HG02938 (cell line): ENCODE data around the gene EEIG2.
"Not testable (repeated sequence)": the region's sequence is repeated elsewhere in the genome, so short reads cannot be mapped to it uniquely, and the experiment has no call there.

Experiments
- ATAC-seq: cut with Tn5 transposase; IDR thresholded peaks from one replicate; pipeline ENCODE4 v1.9.1; 2021; ENCODE audit warnings: mild to moderate bottlenecking, moderate library complexity; ENCODE audit not compliant: unreplicated experiment

EEIG2 gene

DNA sequence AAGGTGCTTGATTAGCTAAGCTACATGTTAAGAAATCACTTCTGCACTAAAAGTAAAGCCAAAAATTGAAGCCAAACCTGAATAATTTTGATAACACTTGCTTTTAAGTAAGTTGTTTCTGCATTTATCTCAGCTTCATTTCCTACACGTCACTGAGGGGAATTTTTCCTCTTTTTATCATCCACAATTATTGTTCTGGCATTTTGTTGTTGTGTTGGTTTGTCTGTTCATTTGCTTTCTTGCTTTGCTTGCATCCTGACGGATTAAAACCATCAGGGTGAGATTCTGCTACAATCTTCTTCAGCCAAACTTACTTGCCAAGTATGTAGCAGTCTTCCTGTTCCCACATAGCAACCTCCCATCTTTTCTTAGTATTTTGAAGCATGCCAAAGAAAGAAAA is 18.0 kb upstream of the EEIG2 start:
- no peak for ATAC-seq

DNA sequence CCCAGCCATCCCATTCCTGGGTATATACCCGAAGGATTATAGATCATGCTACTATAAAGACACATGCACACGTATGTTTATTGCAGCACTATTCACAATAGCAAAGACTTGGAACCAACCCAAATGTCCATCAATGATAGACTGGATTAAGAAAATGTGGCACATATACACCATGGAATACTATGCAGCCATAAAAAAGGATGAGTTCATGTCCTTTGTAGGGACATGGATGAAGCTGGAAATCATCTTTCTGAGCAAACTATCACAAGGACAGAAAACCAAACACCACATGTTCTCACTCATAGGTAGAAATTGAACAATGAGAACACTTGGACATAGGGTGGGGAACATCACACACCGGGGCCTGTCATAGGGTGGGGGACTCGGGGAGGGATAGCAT is 12.4 kb upstream of the EEIG2 start:
- not testable (repeated sequence) for ATAC-seq

DNA sequence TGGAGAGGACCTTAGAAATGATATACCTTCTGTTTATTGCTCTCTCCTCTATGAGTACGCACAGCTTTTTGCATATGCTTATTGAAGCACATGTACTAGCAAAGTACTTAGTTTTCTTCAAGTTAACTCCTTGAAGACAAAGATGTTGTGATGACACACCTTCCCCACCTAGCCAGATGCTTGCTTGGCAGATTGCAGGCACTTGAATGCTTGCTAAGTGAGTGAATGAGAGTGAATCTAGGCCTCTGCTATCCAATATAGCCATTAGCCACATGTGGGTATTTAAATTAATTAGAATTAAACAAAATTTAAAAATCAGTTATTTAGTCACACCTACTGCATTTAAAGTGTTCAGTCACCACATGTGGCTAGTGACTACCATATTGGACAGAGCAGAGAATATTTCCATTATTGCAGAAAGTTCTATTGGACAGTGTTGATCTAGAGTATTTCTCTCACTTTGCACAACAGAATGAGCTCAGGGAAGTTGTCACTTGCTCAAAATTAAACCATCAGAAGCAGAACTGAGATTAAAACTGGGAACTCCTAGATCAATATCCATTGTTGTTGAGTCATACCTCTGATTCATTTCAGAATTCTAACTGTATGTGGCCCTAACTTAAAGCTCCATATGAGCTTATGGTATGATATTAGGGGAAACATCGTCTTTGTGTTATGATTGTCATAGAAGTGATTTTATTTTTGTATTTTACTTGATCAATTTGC is 8.6 kb upstream of the EEIG2 start:
- peak; percentile 92 for ATAC-seq

DNA sequence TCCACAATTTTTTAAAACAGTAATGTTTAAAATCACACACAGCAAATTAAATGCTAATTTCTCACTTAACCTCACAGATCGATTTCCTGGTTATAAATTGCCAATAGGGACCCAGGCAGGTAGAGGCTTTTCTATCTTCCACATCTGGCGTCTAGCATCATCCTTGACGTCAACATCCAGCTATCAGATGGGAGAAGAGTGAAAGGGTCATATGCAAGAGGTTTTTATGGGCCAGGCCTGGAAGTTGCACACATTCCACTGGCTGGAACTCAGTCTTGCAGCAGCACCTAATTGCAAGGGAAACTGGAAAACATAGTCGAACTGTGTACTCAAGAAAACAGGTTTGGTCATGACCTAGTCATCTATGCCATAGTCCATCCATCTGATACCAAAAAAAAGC is 6.0 kb upstream of the EEIG2 start:
- ATAC-seq, result no peak

DNA sequence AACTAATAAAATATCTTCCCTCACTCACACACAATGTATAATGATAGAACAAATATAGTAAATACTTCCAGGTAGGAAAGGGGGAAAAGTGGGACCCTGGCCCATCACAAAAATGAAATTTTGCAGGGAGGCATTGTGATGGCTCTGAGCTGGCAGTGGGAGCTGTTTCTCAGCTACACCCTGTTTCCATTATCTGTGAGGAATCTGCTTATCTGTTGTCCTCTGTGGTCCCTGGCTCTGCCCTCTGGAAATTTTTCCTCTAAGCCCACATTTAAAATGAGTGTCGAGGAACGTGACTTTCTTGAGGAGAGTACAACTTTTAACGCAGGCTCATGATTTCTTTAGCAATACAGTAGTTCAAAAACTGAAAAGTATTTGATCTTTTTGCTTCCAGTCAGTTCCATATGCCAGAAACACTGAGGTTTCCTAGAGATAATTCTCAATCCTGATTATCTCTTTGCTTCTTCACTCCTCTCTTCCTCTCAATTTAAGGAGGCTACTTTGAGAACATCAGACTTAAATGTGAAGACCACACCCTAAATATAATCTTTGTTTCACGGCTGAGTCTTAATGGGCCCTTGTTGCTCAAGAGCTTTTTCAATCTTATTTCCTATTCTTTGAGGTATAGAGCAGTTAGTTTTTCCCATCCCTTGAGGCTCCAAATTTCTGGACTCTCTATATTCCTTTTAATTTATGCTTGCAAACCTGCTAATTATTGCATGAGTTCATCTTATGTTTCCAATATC is 5.0 kb upstream of the EEIG2 start:
- ATAC-seq, result no peak

DNA sequence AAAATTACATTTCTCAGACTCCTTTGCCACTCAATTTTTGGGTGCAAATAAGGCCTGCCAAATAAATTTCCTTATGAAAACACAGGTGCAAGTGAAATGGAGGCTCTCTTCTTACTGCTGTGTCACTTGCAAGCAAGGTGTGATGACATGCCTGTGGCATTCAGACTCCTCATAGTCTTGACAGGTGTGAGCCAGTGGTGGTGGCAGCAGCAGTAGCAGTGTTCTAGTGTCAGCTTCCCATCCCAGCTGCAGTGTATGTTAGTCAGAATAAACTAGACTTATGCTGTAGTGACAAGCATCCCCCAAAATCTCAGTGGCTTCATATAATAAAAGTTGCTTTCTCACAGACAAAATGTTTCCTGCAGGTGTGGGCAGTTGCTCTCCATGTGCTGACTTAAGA is 3.8 kb upstream of the EEIG2 start:
- no peak for ATAC-seq

DNA sequence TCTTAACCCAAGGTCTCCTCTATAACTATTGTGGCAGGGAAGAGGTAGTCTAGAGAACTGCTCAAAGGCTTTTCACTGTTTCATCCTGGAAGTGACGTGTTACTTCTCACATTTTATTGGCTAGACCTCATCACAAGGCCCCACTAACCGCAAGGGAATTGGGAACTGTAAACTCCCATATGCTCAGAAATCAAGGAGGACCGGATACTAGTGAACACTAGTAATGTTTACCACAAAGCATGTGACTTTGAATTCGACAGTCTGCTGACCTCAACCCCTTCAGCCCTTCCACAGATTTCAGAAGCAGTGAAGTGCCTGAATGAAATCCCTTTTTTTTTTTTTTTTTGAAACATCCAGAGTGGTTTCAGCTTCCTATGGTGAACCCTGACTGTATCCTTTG is 3.4 kb upstream of the EEIG2 start:
- no peak for ATAC-seq

DNA sequence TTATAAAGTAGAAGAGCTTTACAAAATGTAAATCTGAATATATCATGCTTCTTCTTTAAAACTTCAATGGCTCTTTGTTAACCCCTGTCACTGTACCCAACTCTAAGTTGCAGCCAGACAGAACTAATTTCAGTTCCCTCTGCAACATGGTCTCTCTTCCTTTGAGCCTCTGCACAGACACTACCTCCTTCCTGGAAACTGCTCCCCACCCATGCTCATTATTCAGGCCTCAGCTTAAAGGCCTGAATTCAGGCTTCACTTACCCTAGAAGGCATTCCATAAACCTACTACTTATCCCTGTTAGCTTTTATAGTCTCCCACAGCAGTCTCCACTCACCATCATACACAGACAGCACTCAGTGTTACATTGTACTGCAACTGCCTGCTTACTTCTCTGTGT is 2.6 kb upstream of the EEIG2 start:
- ATAC-seq, result peak; percentile 26

DNA sequence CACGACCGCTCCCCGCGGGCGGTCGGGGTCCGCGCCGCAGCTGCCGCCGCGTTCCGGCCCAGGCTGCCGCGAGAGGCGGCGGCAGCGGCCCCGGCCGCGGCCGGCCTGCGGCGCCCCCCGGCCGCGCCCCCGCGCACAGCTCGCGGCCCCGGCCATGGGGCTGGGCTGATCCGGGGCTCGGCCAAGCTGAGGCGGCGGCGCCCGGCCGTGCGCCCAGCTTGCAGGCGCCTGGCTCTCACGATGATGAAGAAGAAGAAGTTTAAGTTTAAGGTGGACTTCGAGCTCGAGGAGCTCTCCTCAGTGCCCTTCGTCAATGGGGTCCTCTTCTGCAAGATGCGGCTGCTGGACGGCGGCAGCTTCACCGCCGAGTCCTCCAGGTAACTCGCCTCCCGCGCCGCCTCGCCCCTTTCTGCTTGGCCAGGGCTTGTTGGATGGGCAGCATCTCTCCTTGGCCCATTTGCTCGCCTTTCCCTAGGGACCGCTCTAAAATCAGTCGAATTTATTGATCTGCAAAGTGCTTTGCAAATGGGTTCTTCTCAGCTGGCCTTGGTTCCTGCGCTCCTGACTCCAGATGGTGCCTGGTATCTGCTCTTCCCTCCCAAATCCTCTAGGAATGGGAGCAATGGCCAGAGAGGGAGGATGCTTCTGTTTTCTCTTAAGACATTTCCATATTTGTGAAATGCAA is 431 bp downstream of the EEIG2 start:
- ATAC-seq, result peak; percentile 12

DNA sequence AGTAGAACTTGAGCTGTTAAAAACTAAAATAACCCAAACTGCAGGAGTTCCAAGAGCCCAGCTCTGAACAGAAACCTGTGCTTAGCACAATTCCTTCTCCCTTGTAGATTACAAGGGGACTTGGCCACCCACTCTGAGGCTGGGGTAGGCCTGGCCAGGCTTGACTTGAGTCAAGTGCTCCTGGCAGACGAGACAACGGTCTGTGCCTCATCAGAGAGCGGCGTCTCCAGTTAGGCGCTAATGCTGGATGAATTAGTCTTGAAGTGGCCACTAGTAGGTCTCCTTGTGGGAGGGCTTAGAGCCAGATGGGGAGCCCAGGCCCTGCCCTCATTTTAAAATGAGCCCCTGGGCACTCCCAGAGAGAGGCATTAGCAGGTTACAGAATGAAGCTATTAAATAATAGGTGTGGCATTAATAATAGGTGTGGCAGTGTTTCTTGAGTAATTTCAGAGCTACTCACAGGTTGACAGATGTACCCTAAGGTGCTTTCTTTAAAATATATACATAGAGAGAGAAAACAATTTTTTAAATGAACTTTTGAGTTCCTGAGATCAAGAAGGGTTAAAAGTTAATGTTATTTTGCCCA is 1.1 kb downstream of the EEIG2 start:
- no peak for ATAC-seq

DNA sequence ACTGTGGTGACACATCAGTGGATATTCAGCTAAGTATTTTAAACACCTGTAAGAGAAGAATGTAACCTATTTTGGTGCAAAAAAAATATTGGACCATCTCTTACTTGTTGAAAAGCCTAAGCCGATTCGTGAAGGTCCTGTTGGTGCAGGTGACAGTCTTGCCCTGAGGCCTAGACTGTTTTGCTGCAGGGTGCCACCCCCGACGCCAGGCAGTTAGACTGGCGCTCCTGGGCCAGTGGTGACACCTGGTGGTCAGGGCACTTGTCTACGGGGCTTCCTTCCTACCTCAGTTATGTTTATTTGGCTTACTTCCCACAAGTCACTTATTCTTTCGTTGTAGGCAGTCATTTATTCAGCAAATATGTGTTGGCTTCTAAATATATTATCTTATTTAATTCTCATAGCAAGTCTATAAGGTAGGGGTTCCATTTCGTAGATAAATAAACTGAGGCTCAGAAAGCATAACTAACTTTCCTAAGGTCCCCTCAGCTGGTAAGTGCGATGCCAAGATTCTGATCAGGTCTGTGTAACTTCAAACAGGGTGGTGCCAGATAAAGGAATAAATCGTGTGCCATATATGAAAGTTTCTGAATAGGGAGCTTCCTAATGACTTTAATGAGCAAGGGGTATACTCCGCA is 1.9 kb downstream of the EEIG2 start:
- peak; percentile 36 for ATAC-seq

DNA sequence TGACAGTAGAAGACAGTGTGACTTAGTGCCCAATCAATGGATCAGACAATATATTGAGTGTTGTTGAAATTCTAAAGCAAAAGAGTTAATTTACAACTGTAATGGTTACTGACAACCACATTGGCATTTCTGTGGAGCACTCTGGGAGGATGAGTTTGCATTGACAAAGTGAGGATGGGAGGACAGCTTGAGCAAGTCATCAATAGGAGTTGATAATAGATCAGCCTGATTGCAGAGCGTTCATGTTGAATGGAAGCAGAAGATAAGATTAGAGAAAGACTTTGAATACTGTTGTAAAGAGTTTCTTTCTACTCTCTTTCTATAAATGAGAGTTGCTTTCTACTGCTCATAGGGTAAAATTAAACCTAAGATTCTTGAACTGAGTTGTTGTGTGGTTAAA is 3.9 kb downstream of the EEIG2 start:
- ATAC-seq, result no peak

DNA sequence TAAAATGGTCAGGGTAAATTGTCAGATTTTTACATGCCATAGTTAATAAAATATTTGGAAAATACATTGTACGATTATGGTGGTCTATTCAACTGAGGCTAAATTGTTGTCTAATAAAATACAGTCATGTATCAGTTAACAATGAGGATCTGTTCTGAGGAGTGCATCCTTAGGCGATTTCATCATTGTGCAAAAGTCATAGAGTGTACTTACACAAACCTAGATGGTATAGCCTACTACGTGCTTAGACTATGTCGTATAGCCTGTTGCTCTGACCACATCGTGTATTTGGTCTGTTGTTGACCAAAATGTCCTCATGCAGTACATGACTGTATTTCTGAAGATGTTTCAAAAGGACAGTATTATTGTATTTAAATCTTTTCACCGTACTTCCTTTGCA is 5.2 kb downstream of the EEIG2 start:
- no peak for ATAC-seq

DNA sequence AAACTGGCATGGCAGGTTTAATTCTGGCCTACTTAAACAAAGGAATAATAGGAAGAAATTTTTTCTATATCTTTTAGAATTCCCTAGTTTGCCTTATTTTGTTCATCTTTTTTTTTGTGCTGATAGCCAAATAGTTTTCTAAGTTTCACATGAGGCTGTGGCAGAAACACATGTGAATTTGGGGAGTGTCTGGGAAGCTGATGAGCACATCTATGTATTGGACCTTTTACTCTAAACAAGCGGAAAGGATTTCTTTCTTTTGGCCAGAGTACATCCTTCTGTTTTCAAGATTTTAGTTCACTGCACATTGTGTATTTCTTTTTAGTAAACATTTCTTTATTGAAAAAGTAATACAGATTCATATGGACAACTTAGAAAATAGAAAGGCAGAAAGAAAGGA is 5.6 kb downstream of the EEIG2 start:
- ATAC-seq, result no peak

DNA sequence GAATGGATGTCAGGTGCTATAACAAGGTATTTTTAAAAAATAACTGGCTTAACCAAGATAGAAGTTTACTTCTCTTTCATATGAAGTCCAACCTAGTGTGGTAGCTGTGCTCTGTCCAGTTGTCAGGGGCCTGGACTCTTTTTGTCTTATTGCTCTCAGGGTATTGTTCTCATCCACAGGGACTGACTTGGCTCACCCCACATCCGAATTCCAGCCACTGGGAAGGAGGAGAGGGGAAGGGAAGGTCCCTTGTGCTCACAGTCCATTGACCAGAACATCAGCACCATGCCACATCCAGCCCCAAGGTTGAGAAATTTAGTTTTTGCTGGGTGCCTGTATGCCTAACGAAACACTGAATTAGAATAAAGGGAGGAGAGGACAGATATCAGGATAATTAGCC is 8.7 kb downstream of the EEIG2 start:
- ATAC-seq, result no peak

DNA sequence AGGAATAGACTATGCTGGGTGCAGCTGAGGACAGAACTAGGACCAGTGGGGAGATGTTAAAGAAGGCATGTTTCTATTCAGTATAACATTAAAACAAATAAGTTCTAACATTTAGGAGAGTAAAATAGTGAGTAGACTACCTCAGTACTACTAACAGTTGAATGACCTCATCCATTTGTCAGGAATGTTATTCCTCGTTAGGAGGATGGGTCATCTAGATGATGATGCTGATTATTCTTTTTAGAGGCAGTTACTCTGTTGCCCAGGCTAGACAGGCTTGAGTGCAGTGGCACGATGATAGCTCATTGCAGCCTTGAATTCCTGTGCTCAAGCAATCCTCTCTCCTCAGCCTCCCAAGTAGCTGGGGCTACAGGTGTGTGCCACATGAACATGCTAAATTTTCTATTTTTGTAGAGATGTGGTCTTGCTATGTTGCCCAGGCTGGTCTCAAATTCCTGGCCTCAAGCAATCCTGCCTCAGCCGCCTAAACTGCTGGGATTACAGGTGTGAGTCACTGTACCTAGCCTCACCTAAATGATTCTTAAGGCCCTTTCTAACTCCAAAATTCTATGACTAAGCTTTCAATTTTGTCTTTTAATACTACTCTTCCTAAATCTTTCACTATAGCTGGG is 9.3 kb downstream of the EEIG2 start:
- no peak for ATAC-seq

DNA sequence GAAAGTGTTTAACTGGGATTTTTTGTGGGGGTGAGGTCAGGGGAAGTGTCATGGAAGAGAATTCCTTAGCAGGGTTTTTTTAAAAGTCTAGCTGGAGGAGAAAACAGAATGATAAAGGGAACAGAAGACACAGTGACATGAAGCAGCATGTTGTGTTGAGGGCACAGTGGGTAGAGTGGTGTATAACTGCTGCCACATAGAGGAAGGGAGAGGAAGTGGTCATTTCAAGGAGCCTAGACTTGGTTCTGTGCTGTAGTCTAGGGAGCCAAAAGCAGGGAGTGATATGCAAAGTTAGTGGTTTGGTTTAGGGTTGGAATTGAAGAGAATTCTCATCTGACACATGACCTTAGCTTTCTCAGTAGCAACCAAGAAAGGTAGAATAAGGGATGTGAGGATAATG is 10.2 kb downstream of the EEIG2 start:
- peak; percentile 92 for ATAC-seq

DNA sequence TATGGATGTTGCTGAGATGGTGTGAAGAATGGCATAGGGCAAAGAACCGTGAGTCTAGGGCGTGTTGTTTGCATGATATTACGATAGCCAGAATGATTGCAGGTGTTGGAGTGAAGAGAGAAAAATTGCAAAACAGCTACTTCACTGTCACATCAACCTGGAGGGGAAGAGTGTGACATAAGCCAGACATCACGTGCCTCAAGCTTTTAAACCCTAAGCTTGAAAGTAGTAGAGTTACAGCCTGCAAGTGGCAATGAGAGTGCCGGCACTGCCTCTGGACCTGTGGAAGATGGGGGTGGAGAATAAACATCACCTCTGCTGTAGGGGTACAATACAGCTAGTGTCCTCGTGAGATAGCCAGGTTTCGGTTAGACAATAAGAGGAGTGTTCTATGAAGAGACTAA is 11.1 kb downstream of the EEIG2 start:
- no peak for ATAC-seq

DNA sequence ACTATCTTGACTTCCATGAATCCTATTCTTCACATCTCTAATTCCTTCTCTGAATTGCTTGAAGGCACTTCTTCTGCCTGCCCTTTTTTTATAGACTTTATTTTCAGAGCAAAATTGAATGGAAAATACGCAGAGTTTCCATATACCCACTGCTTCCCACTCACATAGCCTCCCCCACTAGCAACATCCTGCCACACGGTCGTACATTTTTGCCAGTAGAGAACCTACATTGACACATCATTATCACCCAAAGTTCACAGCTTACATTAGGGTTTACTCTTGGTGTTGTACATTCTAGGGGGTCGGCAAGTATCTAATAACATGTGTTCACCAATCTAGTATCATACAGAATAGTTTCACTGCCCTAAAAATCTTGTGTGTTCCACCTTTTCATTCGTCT is 12.3 kb downstream of the EEIG2 start:
- no peak for ATAC-seq

DNA sequence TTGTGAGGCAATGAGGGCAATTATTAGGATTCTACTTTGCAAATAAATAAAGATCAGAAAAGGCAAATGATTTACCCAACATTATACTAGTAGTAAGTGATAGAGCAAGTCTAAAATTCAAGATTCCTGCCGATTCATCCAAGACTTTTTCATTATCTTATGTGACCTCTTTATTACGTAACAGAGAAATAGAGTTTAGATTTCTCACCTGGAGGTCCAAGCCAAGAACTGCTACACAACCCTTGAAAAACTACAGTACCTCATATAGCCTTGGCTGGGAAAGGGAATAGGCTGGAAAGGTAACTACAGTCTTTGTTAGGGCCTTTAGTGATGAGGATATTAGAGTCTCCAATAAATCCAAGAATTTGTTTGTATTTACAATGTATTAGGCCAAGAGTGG is 13.3 kb downstream of the EEIG2 start:
- no peak for ATAC-seq

DNA sequence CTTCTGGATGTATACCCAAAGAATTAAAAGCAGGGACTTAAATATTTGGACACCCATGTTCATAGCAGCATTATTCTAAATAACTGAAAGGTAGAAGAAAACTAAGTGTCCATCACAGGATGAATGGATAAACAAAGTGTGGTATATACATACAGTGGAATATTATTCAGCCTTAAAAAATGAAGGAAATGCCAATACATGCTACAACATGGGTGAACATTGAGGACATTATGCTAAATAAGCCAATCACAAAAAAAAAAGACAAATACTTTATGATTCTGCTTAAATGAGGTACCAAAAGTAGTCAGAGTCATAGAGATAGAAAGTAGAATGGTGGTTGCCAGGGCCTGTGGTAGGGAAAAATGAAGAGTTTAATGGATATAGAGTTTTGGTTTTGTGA is 14.1 kb downstream of the EEIG2 start:
- no peak for ATAC-seq
